ENCODE data around the gene SHISA3. TPM values are rescaled to one million over a fixed set of nuclear protein-coding genes. Genes with fewer than 3 reads are reported as not detected.
"Not testable (repeated sequence)": the region's sequence is repeated elsewhere in the genome, so short reads cannot be mapped to it uniquely, and the experiment has no call there.

SHISA3 gene
- total RNA-seq, 8 experiments from 2014 or later: 0.45 to 10.2 (median 3.8) TPM; not detected in 2

DNA sequence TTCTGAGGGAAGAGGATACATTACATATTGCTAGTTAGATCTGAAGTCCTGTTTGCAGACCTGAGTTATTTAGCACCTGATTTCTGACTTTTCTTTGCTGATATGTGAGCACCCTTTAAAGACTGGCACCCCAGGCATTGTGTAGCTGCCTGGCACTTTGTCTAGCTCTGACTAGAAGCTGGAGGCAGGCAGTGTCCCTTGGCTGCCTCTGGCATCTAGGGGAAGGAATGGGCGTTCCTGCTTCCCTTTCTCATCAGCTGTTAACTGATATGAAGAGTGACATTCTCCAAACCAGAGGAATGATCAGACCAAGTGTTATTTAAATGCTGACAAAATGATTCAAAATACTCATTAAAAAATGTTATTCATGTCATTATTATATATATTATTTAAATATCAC, 30.3 kb upstream of the SHISA3 start:
- ATAC-seq (replicated peaks in 6 of 8): no peak
- 55 to 100% (median 100%) methylated on average over 1 of the region's 1 CpG; no CpG with 5 or more reads in 6 of the 10 experiments for WGBS, 10 experiments

DNA sequence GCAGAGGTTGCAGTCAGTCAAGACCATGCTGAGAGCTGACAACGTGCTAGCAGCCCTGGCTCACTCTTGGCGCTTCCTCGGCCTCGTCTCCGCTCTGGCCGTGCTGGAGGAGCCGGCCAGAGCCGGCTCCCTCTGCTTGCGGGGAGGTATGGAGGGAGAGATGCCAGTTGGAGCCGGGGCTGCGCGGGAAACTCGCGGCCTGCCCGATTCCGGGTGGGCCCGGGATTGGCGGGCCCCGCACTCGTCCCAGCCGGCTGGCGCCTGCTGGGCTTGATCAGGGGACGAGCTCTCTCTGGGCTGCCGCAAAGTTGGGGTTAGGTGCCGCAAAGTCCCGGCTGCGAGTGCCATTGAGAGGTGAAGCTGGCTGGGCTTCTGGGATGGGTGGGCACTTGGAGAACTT, 27.8 kb upstream of the SHISA3 start:
- H3K27ac ChIP-seq: no peak overlapping the region
- in situ Hi-C loops (cut with MboI; ENCODE audit: low pct_unique_long_range_greater_than_20kb in 2 of 9, low sequenced_read_pairs in 9 of 9, unreplicated experiment in 9 of 9): loop anchor here in 1 of 9 experiments (25.0 kb wide), 1 partner anchor 143 kb away; no protein-coding TSS in a partner anchor
- H3K4me3 ChIP-seq: no peak overlapping the region
- 60 to 100% (median 94%) methylated on average over 1 to 12 of the region's 27 CpGs; no CpG with 5 or more reads in 6 of the 10 experiments for WGBS, 10 experiments
- no peaks in the 10 kb centered on the region for H3K4me1 ChIP-seq (replicated peaks in 1 of 2)
- no peak for ATAC-seq (replicated peaks in 6 of 8)

More for the DNA sequence above, 30.3 kb upstream of the SHISA3 start:
- in situ Hi-C loops (cut with MboI; ENCODE audit: low pct_unique_long_range_greater_than_20kb in 2 of 9, low sequenced_read_pairs in 9 of 9, unreplicated experiment in 9 of 9): loop anchor here in 1 of 9 experiments (25.0 kb wide), 1 partner anchor 145 kb away; no protein-coding TSS in a partner anchor
- Histone ChIP-seq H3K27ac (no peak overlapping the region), H3K4me1 (replicated peaks in 1 of 2) (no peaks in the 10 kb centered on the region), H3K4me3 (no peak overlapping the region)

GRCh38 chr4:42371305-42372252, 25.7 kb upstream of the SHISA3 start:
- in situ Hi-C loops (cut with MboI; ENCODE audit: low pct_unique_long_range_greater_than_20kb in 2 of 9, low sequenced_read_pairs in 9 of 9, unreplicated experiment in 9 of 9): loop anchor here in 2 of 9 experiments (10.0 to 25.0 kb wide), 2 partner anchors 141 to 143 kb away; no protein-coding TSS in a partner anchor
- peak in 7 of 8 experiments; percentile 48 to 86 (median 58) for ATAC-seq (replicated peaks in 6 of 8)
- no peak overlapping the region for H3K4me3 ChIP-seq
- no peaks in the 10 kb centered on the region for H3K4me1 ChIP-seq (replicated peaks in 1 of 2)
- no peak overlapping the region for H3K27ac ChIP-seq
- WGBS, 10 experiments: 0 to 100% (median 44%) methylated on average over 1 to 2 of the region's 2 CpGs; no CpG with 5 or more reads in 2 of the 10 experiments

DNA sequence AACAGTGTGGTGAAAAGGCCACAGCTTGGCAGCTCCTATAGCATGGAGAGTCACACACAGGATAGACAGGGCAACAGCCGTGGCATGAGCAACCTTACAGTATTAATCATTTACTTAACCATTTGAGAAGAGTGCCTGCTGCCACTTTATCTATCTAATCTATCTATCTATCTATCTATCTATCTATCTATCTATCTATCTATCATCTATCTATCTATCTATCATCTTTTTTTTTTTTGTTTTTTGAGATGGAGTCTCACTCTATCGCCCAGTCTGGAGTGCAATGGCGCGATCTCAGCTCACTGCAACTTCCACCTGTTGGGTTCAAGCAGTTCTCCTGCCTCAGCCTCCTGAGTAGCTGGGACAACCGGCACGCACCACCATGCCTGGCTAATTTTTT, 25.0 kb upstream of the SHISA3 start:
- 51 to 100% (median 84%) methylated on average over 3 to 6 of the region's 6 CpGs; no CpG with 5 or more reads in 4 of the 10 experiments for WGBS, 10 experiments
- not testable (repeated sequence) for H3K4me3 ChIP-seq; H3K27ac ChIP-seq; ATAC-seq (replicated peaks in 6 of 8); H3K4me1 ChIP-seq (replicated peaks in 1 of 2)
- in situ Hi-C loops (cut with MboI; ENCODE audit: low pct_unique_long_range_greater_than_20kb in 2 of 9, low sequenced_read_pairs in 9 of 9, unreplicated experiment in 9 of 9): loop anchor here in 2 of 9 experiments (10.0 to 25.0 kb wide), 2 partner anchors 140 to 142 kb away; no protein-coding TSS in a partner anchor

DNA sequence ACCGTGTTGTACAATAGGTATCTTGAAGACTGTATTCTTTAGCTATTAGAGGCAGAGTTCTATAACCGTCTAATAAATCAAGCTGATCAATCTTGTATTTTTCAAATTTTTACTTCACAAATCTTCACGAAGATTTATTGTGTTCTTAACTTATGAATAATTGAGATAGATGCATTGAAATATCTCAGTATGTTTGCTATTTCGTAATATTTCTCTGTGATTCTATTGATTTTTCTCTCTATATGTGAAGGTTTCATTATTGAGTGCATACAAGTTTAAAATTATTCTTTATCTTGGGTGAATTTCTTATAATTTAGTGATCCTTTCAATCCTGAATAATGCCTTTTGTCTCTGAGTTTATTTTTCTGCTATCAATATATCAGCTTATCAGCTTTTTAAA, 19.8 kb upstream of the SHISA3 start:
- H3K4me3 ChIP-seq: no peak overlapping the region
- WGBS, 10 experiments: 30 to 92% (median 83%) methylated on average over 3 to 4 of the region's 4 CpGs
- in situ Hi-C loops (cut with MboI; ENCODE audit: low pct_unique_long_range_greater_than_20kb in 2 of 9, low sequenced_read_pairs in 9 of 9, unreplicated experiment in 9 of 9): loop anchor here in 5 of 9 experiments (10.0 to 25.0 kb wide), 2 partner anchors 135 to 137 kb away; no protein-coding TSS in a partner anchor
- ATAC-seq (replicated peaks in 6 of 8): no peak
- no peak overlapping the region for H3K27ac ChIP-seq
- no peaks in the 10 kb centered on the region for H3K4me1 ChIP-seq (replicated peaks in 1 of 2)

GRCh38 chr4:42381666-42382065, 15.6 kb upstream of the SHISA3 start:
- WGBS, 10 experiments: 20 to 100% (median 96%) methylated on average over 1 to 2 of the region's 2 CpGs; no CpG with 5 or more reads in 3 of the 10 experiments
- H3K4me1 ChIP-seq (replicated peaks in 1 of 2): no peaks in the 10 kb centered on the region
- H3K27ac ChIP-seq: no peak overlapping the region
- ATAC-seq (replicated peaks in 6 of 8): no peak
- in situ Hi-C loops (cut with MboI; ENCODE audit: low pct_unique_long_range_greater_than_20kb in 2 of 9, low sequenced_read_pairs in 9 of 9, unreplicated experiment in 9 of 9): loop anchor here in 4 of 9 experiments (25.0 kb wide), 1 partner anchor 131 kb away; no protein-coding TSS in a partner anchor
- H3K4me3 ChIP-seq: no peak overlapping the region

GRCh38 chr4:42385516-42385915, 11.8 kb upstream of the SHISA3 start:
- Histone ChIP-seq H3K4me3 (no peak overlapping the region), H3K4me1 (replicated peaks in 1 of 2) (peaks cover 0 to under 1% of the 10 kb centered on the region in 2 donors), H3K27ac (no peak overlapping the region)
- ATAC-seq (replicated peaks in 6 of 8): no peak
- 29 to 100% (median 100%) methylated on average over 1 of the region's 1 CpG; no CpG with 5 or more reads in 2 of the 10 experiments for WGBS, 10 experiments
- in situ Hi-C loops (cut with MboI; ENCODE audit: low pct_unique_long_range_greater_than_20kb in 2 of 9, low sequenced_read_pairs in 9 of 9, unreplicated experiment in 9 of 9): loop anchor here in 4 of 9 experiments (25.0 kb wide), 1 partner anchor 127 kb away; no protein-coding TSS in a partner anchor

- H3K4me1 ChIP-seq (replicated peaks in 1 of 2): peaks cover 18 to 21% of the 10 kb centered on the region in 2 donors
- H3K4me3 ChIP-seq: no peak overlapping the region
- H3K27ac ChIP-seq: no peak overlapping the region
- in situ Hi-C loops (cut with MboI; ENCODE audit: low pct_unique_long_range_greater_than_20kb in 2 of 9, low sequenced_read_pairs in 9 of 9, unreplicated experiment in 9 of 9): loop anchor here in 4 of 9 experiments (25.0 kb wide), 1 partner anchor 122 kb away; no protein-coding TSS in a partner anchor
- WGBS, 10 experiments: 0 to 90% (median 64%) methylated on average over 2 to 10 of the region's 10 CpGs
- peak in 1 of 8 experiments; percentile 23 for ATAC-seq (replicated peaks in 6 of 8)
Observed at GRCh38 chr4:42390622-42391354, 6.5 kb upstream of the SHISA3 start.

- WGBS, 10 experiments: 6 to 79% (median 40%) methylated on average over 1 to 2 of the region's 2 CpGs; no CpG with 5 or more reads in 6 of the 10 experiments
- no peak overlapping the region for H3K27ac ChIP-seq
- H3K4me1 ChIP-seq (replicated peaks in 1 of 2): peaks cover 18 to 22% of the 10 kb centered on the region in 2 donors
- H3K4me3 ChIP-seq: no peak overlapping the region
- peak in 6 of 8 experiments; percentile 1 to 79 (median 11) for ATAC-seq (replicated peaks in 6 of 8)
- in situ Hi-C loops (cut with MboI; ENCODE audit: low pct_unique_long_range_greater_than_20kb in 2 of 9, low sequenced_read_pairs in 9 of 9, unreplicated experiment in 9 of 9): loop anchor here in 4 of 9 experiments (25.0 kb wide), 1 partner anchor 121 kb away; no protein-coding TSS in a partner anchor
Observed at GRCh38 chr4:42391355-42391664, 6.0 kb upstream of the SHISA3 start.

GRCh38 chr4:42391981-42392380, 5.3 kb upstream of the SHISA3 start:
- in situ Hi-C loops (cut with MboI; ENCODE audit: low pct_unique_long_range_greater_than_20kb in 2 of 9, low sequenced_read_pairs in 9 of 9, unreplicated experiment in 9 of 9): loop anchor here in 4 of 9 experiments (25.0 kb wide), 1 partner anchor 120 kb away; no protein-coding TSS in a partner anchor
- WGBS, 10 experiments: 0 to 68% (median 37%) methylated on average over 1 to 4 of the region's 5 CpGs; no CpG with 5 or more reads in 1 of the 10 experiments
- Histone ChIP-seq H3K27ac (peak overlapping the region; percentile 41 to 58), H3K4me3 (no peak overlapping the region), H3K4me1 (replicated peaks in 1 of 2) (peaks cover 18 to 23% of the 10 kb centered on the region in 2 donors)
- peak in 6 of 8 experiments; percentile 27 to 99 (median 99) for ATAC-seq (replicated peaks in 6 of 8)

DNA sequence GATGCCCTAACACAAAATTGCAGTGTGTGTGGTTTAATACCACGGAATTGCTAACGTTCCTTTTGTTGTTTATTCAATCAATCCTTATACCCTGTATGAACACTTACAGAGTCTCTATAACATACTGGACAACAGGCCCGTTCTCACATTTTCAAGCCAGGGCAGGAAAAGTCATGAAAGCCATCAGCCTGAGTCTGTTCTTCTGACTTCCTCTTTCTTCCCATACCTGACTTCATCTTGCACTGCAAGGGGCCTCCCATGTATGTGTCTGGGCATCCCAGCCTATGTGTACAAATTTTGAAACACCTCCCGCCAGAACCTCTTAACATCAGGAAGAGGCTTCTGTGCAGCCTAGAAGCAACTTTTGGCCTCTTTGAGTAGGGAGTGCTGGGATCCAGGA, 4.9 kb upstream of the SHISA3 start:
- H3K4me1 ChIP-seq (replicated peaks in 1 of 2): peaks cover 18 to 23% of the 10 kb centered on the region in 2 donors
- in situ Hi-C loops (cut with MboI; ENCODE audit: low pct_unique_long_range_greater_than_20kb in 2 of 9, low sequenced_read_pairs in 9 of 9, unreplicated experiment in 9 of 9): loop anchor here in 4 of 9 experiments (25.0 kb wide), 1 partner anchor 120 kb away; no protein-coding TSS in a partner anchor
- ATAC-seq (replicated peaks in 6 of 8): peak in 1 of 8 experiments; percentile 2
- H3K27ac ChIP-seq: peak overlapping the region; percentile 41 to 58
- H3K4me3 ChIP-seq: no peak overlapping the region
- WGBS, 10 experiments: 16 to 96% (median 80%) methylated on average over 1 to 4 of the region's 4 CpGs; no CpG with 5 or more reads in 3 of the 10 experiments

GRCh38 chr4:42395595-42395994, 1.7 kb upstream of the SHISA3 start:
- Histone ChIP-seq H3K27ac (no peak overlapping the region), H3K4me1 (replicated peaks in 1 of 2) (peaks cover 22 to 26% of the 10 kb centered on the region in 2 donors), H3K4me3 (no peak overlapping the region)
- ATAC-seq (replicated peaks in 6 of 8): no peak
- 43 to 100% (median 88%) methylated on average over 1 of the region's 1 CpG; no CpG with 5 or more reads in 1 of the 10 experiments for WGBS, 10 experiments
- in situ Hi-C loops (cut with MboI; ENCODE audit: low pct_unique_long_range_greater_than_20kb in 2 of 9, low sequenced_read_pairs in 9 of 9, unreplicated experiment in 9 of 9): loop anchor here in 4 of 9 experiments (25.0 kb wide), 1 partner anchor 117 kb away; no protein-coding TSS in a partner anchor
